ENCODE data around the gene KNDC1. TPM values are rescaled to one million over a fixed set of nuclear protein-coding genes. Genes with fewer than 3 reads are reported as not detected.

KNDC1 gene
- total RNA-seq, 1 donor from 2014 or later, result 0.55 TPM

- DNase-seq (ENCODE audit: low spot score), result no peak
- Mint-ChIP-seq H3K27me3 (ENCODE audit: low read depth) (peaks cover 6% of the 10 kb centered on the region), H3K36me3 (ENCODE audit: low read depth) (peaks cover 4% of the 10 kb centered on the region), H3K27ac (ENCODE audit: unreplicated experiment) (no peak overlapping the region), H3K4me1 (ENCODE audit: low read depth) (no peaks in the 10 kb centered on the region), H3K4me3 (ENCODE audit: unreplicated experiment) (no peak overlapping the region), H3K9me3 (ENCODE audit: low read depth) (peaks cover 16% of the 10 kb centered on the region)
- no peak for TF ChIP-seq CTCF (IDR thresholded peaks at IDR 0.05)
Measured at GRCh38 chr10:133116455-133116854, 43.6 kb upstream of the KNDC1 start.

GRCh38 chr10:133117036-133117687 lies 42.9 kb upstream of the KNDC1 start:
- no peak for TF ChIP-seq CTCF (IDR thresholded peaks at IDR 0.05)
- H3K4me3 Mint-ChIP-seq (ENCODE audit: unreplicated experiment), result no peak overlapping the region
- no peak for DNase-seq (ENCODE audit: low spot score)

DNA sequence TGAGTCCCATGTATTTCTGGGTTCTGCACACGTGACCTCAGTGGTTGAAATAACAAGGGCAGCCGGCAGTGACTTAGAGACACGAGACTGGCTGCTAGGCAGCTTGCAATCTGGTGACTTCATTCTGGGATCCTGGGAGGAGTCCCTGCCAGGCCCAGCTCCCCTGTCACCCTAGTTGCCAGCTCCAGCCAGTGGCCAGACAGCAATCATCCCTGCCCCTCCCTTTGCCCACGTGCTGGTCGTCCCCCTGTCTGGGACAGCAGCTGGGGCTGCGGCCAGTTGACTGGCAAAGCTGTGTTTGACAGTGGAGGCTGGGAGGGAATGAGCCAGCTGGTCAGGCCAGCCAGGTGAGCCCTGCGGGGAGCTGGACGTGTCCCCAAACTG lies 42.3 kb upstream of the KNDC1 start:
- Mint-ChIP-seq H3K27ac (ENCODE audit: unreplicated experiment) (no peak overlapping the region), H3K4me1 (ENCODE audit: low read depth) (no peaks in the 10 kb centered on the region), H3K4me3 (ENCODE audit: unreplicated experiment) (no peak overlapping the region), H3K27me3 (ENCODE audit: low read depth) (peaks cover 7% of the 10 kb centered on the region), H3K9me3 (ENCODE audit: low read depth) (peaks cover 16% of the 10 kb centered on the region), H3K36me3 (ENCODE audit: low read depth) (peaks cover 4% of the 10 kb centered on the region)
- no peak for DNase-seq (ENCODE audit: low spot score)
- TF ChIP-seq CTCF (IDR thresholded peaks at IDR 0.05), result no peak

More at GRCh38 chr10:133117036-133117687, 42.9 kb upstream of the KNDC1 start:
- H3K36me3 Mint-ChIP-seq (ENCODE audit: low read depth), result peaks cover 4% of the 10 kb centered on the region
- peaks cover 6% of the 10 kb centered on the region for H3K27me3 Mint-ChIP-seq (ENCODE audit: low read depth)
- peaks cover 16% of the 10 kb centered on the region for H3K9me3 Mint-ChIP-seq (ENCODE audit: low read depth)
- no peak overlapping the region for H3K27ac Mint-ChIP-seq (ENCODE audit: unreplicated experiment)
- H3K4me1 Mint-ChIP-seq (ENCODE audit: low read depth), result no peaks in the 10 kb centered on the region

GRCh38 chr10:133121479-133121878 lies 38.5 kb upstream of the KNDC1 start:
- no peaks in the 10 kb centered on the region for H3K4me1 Mint-ChIP-seq (ENCODE audit: low read depth)
- H3K27ac Mint-ChIP-seq (ENCODE audit: unreplicated experiment), result no peak overlapping the region
- no peak overlapping the region for H3K4me3 Mint-ChIP-seq (ENCODE audit: unreplicated experiment)
- TF ChIP-seq CTCF (IDR thresholded peaks at IDR 0.05), result no peak
- H3K27me3 Mint-ChIP-seq (ENCODE audit: low read depth), result peaks cover 21% of the 10 kb centered on the region
- peaks cover 16% of the 10 kb centered on the region for H3K9me3 Mint-ChIP-seq (ENCODE audit: low read depth)
- peaks cover 4% of the 10 kb centered on the region for H3K36me3 Mint-ChIP-seq (ENCODE audit: low read depth)
- no peak for DNase-seq (ENCODE audit: low spot score)

GRCh38 chr10:133122171-133122935 lies 37.7 kb upstream of the KNDC1 start:
- H3K9me3 Mint-ChIP-seq (ENCODE audit: low read depth), result peaks cover 16% of the 10 kb centered on the region
- H3K27me3 Mint-ChIP-seq (ENCODE audit: low read depth), result peaks cover 21% of the 10 kb centered on the region
- peak; percentile 70 for DNase-seq (ENCODE audit: low spot score)
- no peak overlapping the region for H3K27ac Mint-ChIP-seq (ENCODE audit: unreplicated experiment)
- H3K36me3 Mint-ChIP-seq (ENCODE audit: low read depth), result peaks cover 4% of the 10 kb centered on the region
- no peak overlapping the region for H3K4me3 Mint-ChIP-seq (ENCODE audit: unreplicated experiment)
- no peak for TF ChIP-seq CTCF (IDR thresholded peaks at IDR 0.05)
- H3K4me1 Mint-ChIP-seq (ENCODE audit: low read depth), result no peaks in the 10 kb centered on the region

All from chondrocyte (in vitro differentiated cells).